Neural crest cell (in vitro differentiated cells): Measurements from ENCODE around the gene CLEC18A. TPM values are rescaled to one million over a fixed set of nuclear protein-coding genes. Genes with fewer than 3 reads are reported as not detected.
A peak's percentile ranks its signal among the peaks of the same experiment; 100 is the strongest.

Source experiments
- DNase-seq: peaks from one replicate; pipeline ENCODE4 v3.0.0; 2021; ENCODE audit warnings: low read depth, mixed read lengths, low spot score
- H3K27ac Mint-ChIP-seq: one replicate; pipeline ENCODE4 v1.8.0; 2021; ENCODE audit warnings: mild to moderate bottlenecking, mixed read lengths; ENCODE audit not compliant: unreplicated experiment
- H3K27me3 Mint-ChIP-seq: 2 replicates; pipeline ENCODE4 v1.8.0; 2021; ENCODE audit warnings: low read depth, mild to moderate bottlenecking, mixed read lengths
- H3K36me3 Mint-ChIP-seq: 2 replicates; pipeline ENCODE4 v1.8.0; 2021; ENCODE audit warnings: low read depth, mild to moderate bottlenecking, mixed read lengths
- H3K4me1 Mint-ChIP-seq: 2 replicates; pipeline ENCODE4 v1.8.0; 2021; ENCODE audit warnings: mixed read lengths
- H3K4me3 Mint-ChIP-seq: one replicate; pipeline ENCODE4 v1.8.0; 2021; ENCODE audit warnings: mild to moderate bottlenecking, mixed read lengths
- H3K9me3 Mint-ChIP-seq: 2 replicates; pipeline ENCODE4 v1.8.0; 2021; ENCODE audit warnings: mixed read lengths
- total RNA-seq: library from RNA; stranded (reverse); gene quantifications from 2 replicates; pipeline ENCODE4 v1.2.1, GENCODE V29; 2021
- TF ChIP-seq, protein P1 (sequence below): fragments of 200-600 bp; sonication (generic); conservative IDR thresholded peaks from 2 replicates; pipeline ENCODE4 v1.5.0; 2021; ENCODE audit warnings: antibody characterized with exemption, mild to moderate bottlenecking

CLEC18A gene
- total RNA-seq, 1 donor from 2014 or later = 3.1 TPM

DNA sequence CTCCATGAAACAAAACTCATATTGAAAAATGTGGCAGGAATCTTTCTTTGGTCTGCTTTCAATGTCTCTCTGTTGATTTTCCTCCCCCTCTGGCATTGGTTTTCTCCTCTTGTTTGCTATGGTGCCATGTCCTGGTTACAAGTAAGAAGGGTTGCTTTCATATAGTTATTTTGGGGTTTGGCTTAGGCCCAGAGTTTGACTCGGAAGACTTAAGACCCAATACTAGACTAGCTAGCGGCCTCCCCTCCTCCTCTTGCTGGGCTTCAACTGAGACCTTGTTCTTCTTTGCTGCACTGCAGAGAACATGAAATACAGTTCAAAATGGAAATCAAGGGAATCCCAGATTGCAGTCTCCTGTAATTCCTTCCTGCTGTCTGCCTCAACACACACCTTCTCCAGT, 30.0 kb upstream of the CLEC18A start:
- Mint-ChIP-seq H3K27me3 (no peaks in the 10 kb centered on the region), H3K4me3 (no peak overlapping the region), H3K27ac (peak overlapping the region; percentile 2), H3K4me1 (peaks cover 30% of the 10 kb centered on the region), H3K9me3 (no peaks in the 10 kb centered on the region), H3K36me3 (peaks cover 5% of the 10 kb centered on the region)
- TF ChIP-seq, protein P1, sequence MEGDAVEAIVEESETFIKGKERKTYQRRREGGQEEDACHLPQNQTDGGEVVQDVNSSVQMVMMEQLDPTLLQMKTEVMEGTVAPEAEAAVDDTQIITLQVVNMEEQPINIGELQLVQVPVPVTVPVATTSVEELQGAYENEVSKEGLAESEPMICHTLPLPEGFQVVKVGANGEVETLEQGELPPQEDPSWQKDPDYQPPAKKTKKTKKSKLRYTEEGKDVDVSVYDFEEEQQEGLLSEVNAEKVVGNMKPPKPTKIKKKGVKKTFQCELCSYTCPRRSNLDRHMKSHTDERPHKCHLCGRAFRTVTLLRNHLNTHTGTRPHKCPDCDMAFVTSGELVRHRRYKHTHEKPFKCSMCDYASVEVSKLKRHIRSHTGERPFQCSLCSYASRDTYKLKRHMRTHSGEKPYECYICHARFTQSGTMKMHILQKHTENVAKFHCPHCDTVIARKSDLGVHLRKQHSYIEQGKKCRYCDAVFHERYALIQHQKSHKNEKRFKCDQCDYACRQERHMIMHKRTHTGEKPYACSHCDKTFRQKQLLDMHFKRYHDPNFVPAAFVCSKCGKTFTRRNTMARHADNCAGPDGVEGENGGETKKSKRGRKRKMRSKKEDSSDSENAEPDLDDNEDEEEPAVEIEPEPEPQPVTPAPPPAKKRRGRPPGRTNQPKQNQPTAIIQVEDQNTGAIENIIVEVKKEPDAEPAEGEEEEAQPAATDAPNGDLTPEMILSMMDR = no peak
- no peak for DNase-seq

DNA sequence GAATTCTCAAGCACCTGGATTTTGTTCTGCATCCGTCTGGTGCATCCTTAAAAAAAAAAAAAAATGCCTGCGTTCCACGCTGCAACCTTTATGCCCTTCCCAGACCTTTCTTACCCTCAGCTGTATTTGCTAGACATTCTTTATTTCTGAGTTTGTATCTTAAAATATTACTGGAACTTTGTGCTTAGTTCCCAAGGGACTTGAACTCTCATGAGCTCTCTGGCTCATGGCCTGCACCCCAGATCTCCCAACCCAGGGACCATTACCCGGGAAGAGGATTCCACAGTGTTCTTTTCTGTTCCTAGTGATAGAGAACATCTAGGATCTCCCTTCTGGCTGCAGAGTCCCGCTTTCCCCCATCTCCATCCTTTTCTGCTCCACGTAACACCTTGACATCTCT, 28.9 kb upstream of the CLEC18A start:
- H3K4me1 Mint-ChIP-seq = peaks cover 32% of the 10 kb centered on the region
- H3K36me3 Mint-ChIP-seq = peaks cover 7% of the 10 kb centered on the region
- no peaks in the 10 kb centered on the region for H3K9me3 Mint-ChIP-seq
- no peak for DNase-seq
- H3K27me3 Mint-ChIP-seq = no peaks in the 10 kb centered on the region
- no peak overlapping the region for H3K4me3 Mint-ChIP-seq
- TF ChIP-seq, protein P1 = no peak
- no peak overlapping the region for H3K27ac Mint-ChIP-seq

DNA sequence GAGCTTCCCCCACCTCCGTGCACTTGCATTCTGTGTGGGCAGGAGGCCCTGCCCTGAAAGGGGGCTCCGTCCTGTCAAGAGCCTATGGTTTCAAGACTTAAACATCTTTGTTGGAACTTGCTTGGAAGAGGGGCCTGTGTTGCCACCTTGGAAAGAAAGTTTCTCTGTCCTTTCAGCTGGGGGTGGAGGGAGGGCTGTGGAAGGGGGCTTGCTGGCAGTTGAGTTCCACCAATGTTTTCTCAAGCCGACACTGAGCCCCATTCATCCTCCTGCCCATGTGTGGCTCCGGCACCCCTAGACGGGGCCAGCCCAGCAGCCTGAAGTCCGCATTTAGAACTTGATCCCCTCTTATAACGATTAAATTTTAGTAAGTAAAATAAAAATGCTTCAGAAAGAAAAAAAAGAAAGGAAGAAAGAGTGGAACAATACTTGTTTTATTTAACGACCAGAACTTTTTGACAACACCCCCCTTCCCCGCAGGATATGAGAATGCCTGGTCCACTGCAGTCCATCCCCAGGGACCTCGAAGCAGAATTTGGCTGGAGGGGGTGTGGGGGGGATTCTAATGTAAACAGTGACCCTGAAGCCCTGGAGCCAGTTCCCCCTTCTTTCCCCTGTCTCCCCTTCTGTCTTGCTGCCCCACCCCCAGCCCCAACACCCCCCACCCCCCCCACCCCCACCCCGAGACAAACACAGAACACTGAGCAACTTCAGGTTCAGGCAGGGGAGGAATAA, 26.9 kb upstream of the CLEC18A start:
- Mint-ChIP-seq H3K27ac (no peak overlapping the region), H3K27me3 (no peaks in the 10 kb centered on the region), H3K4me3 (peak overlapping the region; percentile 64), H3K9me3 (no peaks in the 10 kb centered on the region), H3K36me3 (peaks cover 7% of the 10 kb centered on the region), H3K4me1 (peaks cover 26% of the 10 kb centered on the region)
- DNase-seq = no peak
- TF ChIP-seq, protein P1 = no peak

DNA sequence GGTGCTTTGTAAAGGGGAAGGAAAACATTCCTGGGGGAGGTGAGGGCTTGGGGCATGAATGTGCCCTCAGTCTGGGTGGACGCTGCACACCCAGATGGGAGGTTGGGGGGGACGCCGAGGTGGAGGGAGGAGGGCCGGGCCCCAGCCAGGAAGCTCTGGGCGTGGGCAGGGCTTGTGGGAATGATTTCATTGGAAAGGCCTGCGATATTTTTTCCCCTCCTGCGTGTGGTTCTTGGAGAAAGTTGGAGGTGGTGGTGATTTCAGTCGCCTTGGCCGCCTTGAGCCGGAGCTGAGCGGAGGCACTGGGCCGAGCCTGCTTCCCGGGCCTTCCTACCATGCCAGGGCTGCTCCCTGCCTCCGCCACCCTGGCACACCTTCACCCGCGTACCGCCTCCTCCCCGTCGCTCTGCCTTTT, 26.4 kb upstream of the CLEC18A start:
- H3K9me3 Mint-ChIP-seq = no peaks in the 10 kb centered on the region
- no peak overlapping the region for H3K4me3 Mint-ChIP-seq
- peaks cover 26% of the 10 kb centered on the region for H3K4me1 Mint-ChIP-seq
- no peak overlapping the region for H3K27ac Mint-ChIP-seq
- no peak for DNase-seq
- no peaks in the 10 kb centered on the region for H3K27me3 Mint-ChIP-seq
- peaks cover 7% of the 10 kb centered on the region for H3K36me3 Mint-ChIP-seq
- TF ChIP-seq, protein P1 = no peak

DNA sequence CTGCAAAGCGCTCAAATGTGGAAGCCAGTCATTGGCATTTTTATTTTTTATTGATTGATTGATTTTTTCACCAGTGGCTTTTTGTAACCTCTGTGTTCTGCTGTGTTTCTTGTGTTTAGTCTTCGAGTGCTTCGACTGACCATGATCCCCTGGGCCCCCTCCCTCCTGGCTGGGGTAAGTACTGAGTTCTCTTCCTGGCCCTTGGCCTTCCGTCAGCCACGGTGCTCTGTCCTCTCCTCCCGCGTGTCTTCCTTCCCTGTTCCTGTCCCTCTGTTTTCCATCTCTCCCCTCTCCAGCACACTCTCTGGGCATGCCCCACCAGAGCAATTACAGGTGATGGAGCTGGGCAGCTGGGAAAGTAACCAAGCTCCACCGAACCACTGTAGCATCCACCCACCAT, 25.8 kb upstream of the CLEC18A start:
- H3K4me3 Mint-ChIP-seq = no peak overlapping the region
- peaks cover 30% of the 10 kb centered on the region for H3K4me1 Mint-ChIP-seq
- no peak for DNase-seq
- no peaks in the 10 kb centered on the region for H3K27me3 Mint-ChIP-seq
- peak overlapping the region; percentile 35 for H3K27ac Mint-ChIP-seq
- H3K9me3 Mint-ChIP-seq = no peaks in the 10 kb centered on the region
- peaks cover 7% of the 10 kb centered on the region for H3K36me3 Mint-ChIP-seq
- TF ChIP-seq, protein P1 = no peak
